Glutamatergic neuron (in vitro differentiated cells): ENCODE measurements around the gene RELA. TPM values are rescaled to one million over a fixed set of nuclear protein-coding genes. Genes with fewer than 3 reads are reported as not detected.
"Not testable (repeated sequence)": the region's sequence is repeated elsewhere in the genome, so short reads cannot be mapped to it uniquely, and the experiment has no call there.

Source experiments
- DNase-seq: peaks from one replicate; pipeline ENCODE4 v3.0.0; 2022
- H3K27ac Mint-ChIP-seq: one replicate; pipeline ENCODE4 v1.8.0; 2020; ENCODE audit warnings: mild to moderate bottlenecking, mixed read lengths, inconsistent platforms; ENCODE audit not compliant: unreplicated experiment
- H3K27me3 Mint-ChIP-seq: one replicate; pipeline ENCODE4 v1.8.0; 2020; ENCODE audit warnings: mild to moderate bottlenecking, moderate library complexity, mixed read lengths, inconsistent platforms; ENCODE audit not compliant: unreplicated experiment
- H3K36me3 Mint-ChIP-seq: one replicate; pipeline ENCODE4 v1.8.0; 2020; ENCODE audit warnings: mild to moderate bottlenecking, mixed read lengths, inconsistent platforms; ENCODE audit not compliant: unreplicated experiment
- H3K4me1 Mint-ChIP-seq: one replicate; pipeline ENCODE4 v1.8.0; 2020; ENCODE audit warnings: mild to moderate bottlenecking, low read depth, mixed read lengths, inconsistent platforms; ENCODE audit not compliant: unreplicated experiment
- H3K4me3 Mint-ChIP-seq: one replicate; pipeline ENCODE4 v1.8.0; 2020; ENCODE audit warnings: mild to moderate bottlenecking, mixed read lengths, inconsistent platforms; ENCODE audit not compliant: unreplicated experiment
- H3K9me3 Mint-ChIP-seq: one replicate; pipeline ENCODE4 v1.8.0; 2020; ENCODE audit warnings: mild to moderate bottlenecking, moderate library complexity, mixed read lengths, inconsistent platforms; ENCODE audit not compliant: unreplicated experiment
- CTCF ChIP-seq: fragments of 200-600 bp; sonication (generic); IDR thresholded peaks from one replicate; pipeline ENCODE4 v1.5.0; 2021; ENCODE audit not compliant: partially characterized antibody, unreplicated experiment
- total RNA-seq: library from RNA; stranded (reverse); fragmentation: NEBNext Ultra II Directional; extraction: Animal tissue kit (Norgen Biotek cat#: 25700); gene quantifications from one replicate; pipeline ENCODE4 v1.2.1, GENCODE V29; 2021; ENCODE audit not compliant: unreplicated experiment

RELA gene
- total RNA-seq, 1 donor from 2014 or later = 61.2 TPM

GRCh38 chr11:65685981-65686380 lies 23.3 kb upstream of the RELA start:
- H3K36me3 Mint-ChIP-seq = no peaks in the 10 kb centered on the region
- no peak overlapping the region for H3K27ac Mint-ChIP-seq
- peaks cover 1% of the 10 kb centered on the region for H3K4me1 Mint-ChIP-seq
- H3K4me3 Mint-ChIP-seq = no peak overlapping the region
- DNase-seq = no peak
- H3K27me3 Mint-ChIP-seq = no peaks in the 10 kb centered on the region
- H3K9me3 Mint-ChIP-seq = peaks cover 1% of the 10 kb centered on the region
- no peak for TF ChIP-seq CTCF

DNA sequence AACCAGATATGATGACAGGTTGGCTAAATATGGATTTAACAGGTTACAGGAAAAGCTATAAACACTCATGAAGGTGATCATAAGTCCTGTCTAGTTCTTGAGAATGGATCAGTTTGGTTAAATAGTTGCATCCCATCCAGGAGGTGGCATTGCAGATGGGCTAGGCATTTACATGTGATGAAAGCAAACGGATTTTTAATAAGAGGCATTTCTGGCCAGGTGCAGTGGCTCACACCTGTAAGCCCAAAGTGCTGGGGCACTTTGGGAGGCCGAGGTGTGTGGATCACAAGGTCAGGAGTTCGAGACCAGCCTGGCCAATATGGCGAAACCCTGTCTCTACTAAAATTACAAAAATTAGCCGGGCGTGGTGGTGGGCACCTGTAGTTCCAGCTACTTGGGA lies 20.8 kb upstream of the RELA start:
- H3K4me3 Mint-ChIP-seq, H3K4me1 Mint-ChIP-seq, H3K27ac Mint-ChIP-seq, H3K27me3 Mint-ChIP-seq, DNase-seq, H3K36me3 Mint-ChIP-seq, H3K9me3 Mint-ChIP-seq: not testable (repeated sequence)

DNA sequence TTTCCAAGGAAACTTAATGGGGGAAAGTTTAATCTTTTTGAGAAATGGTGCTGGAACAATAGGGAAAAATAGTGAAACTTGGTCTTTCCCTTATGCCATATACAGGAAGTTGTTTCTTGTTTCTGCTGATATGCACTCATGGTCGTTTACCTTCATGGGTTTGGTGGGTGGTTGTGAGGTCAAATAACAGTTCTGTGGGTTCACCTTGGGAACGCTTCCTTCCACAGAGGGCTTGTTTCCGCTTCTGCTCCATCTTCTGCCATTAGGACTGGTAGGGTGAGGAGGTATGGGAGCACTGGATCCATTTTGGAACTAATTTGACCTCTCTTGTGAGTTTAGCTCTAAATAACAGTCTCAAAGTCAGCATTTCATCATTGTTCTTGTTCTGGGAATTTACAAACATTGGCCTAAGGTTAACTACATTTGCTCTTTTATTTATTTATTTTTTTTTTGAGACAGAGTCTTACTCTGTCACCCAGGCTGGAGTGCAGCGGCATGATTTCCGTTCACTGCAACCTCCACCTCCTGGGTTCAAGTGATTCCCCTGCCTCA lies 17.6 kb upstream of the RELA start:
- H3K27ac Mint-ChIP-seq = no peak overlapping the region
- no peak for TF ChIP-seq CTCF
- H3K36me3 Mint-ChIP-seq = no peaks in the 10 kb centered on the region
- H3K27me3 Mint-ChIP-seq = no peaks in the 10 kb centered on the region
- H3K4me1 Mint-ChIP-seq = no peaks in the 10 kb centered on the region
- H3K9me3 Mint-ChIP-seq = no peaks in the 10 kb centered on the region
- no peak overlapping the region for H3K4me3 Mint-ChIP-seq
- DNase-seq = no peak

DNA sequence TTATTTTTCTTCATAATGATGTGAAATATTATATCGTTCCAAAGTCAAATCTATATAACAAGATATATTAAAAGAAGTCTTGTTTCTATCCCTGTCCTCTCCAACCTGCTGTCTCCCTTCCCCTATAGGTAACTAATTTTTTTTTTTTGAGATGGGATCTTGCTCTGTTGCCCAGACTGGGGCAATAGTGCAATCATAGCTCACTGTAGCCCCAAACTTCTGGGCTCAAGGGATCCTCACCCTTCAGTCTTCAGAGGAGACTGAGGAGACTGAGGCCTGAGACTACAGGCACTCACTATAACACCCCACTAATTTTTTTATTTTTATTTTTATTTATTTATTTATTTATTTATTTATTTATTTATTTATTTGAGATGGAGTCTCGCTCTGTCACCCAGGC lies 10.3 kb upstream of the RELA start:
- no peaks in the 10 kb centered on the region for H3K27me3 Mint-ChIP-seq
- H3K27ac Mint-ChIP-seq = no peak overlapping the region
- no peak overlapping the region for H3K4me3 Mint-ChIP-seq
- no peak for TF ChIP-seq CTCF
- H3K4me1 Mint-ChIP-seq = no peaks in the 10 kb centered on the region
- no peak for DNase-seq
- H3K9me3 Mint-ChIP-seq = no peaks in the 10 kb centered on the region
- H3K36me3 Mint-ChIP-seq = no peaks in the 10 kb centered on the region

- Mint-ChIP-seq H3K27ac (no peak overlapping the region), H3K27me3 (no peaks in the 10 kb centered on the region), H3K4me3 (no peak overlapping the region), H3K9me3 (no peaks in the 10 kb centered on the region), H3K36me3 (no peaks in the 10 kb centered on the region), H3K4me1 (no peaks in the 10 kb centered on the region)
- DNase-seq = no peak
- no peak for TF ChIP-seq CTCF
Observed at GRCh38 chr11:65672180-65672860, 9.6 kb upstream of the RELA start.
